Measurements from ENCODE around the gene CREB5. TPM values are rescaled to one million over a fixed set of nuclear protein-coding genes. Genes with fewer than 3 reads are reported as not detected.
A peak's percentile ranks its signal among the peaks of the same experiment; 100 is the strongest.

CREB5 gene
- total and polyA plus RNA-seq, 2 of the 8 experiments (the other 6 are each of a cell fraction or from before 2014, with no cell fraction given) = 2.4 to 2.7 TPM

DNA sequence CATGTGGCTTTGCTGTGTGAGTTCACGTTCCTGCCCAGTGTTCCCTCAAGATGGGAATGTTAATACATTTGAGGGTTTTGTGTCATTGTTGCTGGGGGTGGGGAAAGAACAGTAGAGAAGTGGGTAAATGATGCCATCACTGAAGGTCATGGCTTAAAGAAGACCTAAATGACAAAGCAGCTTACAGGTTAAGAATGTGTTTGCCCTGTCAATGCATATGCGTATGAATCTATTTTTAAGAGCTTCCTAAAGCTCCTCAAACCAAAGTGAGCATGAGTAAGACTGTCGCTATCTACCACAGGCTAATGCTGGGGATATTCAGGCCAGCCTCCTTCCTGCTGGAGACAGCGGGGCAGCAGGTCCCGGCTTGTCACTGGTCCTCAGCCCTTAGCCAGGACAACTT lies 162.9 kb downstream of the CREB5 start:
- Histone ChIP-seq H3K23me2 (ENCODE audit: low read depth, low read length) (no peaks in the 10 kb centered on the region), H2AK5ac (ENCODE audit: low read depth, low read length) (no peak overlapping the region), H3K4me1 (replicated peaks in 1 of 4; ENCODE audit: control insufficient read depth in 3 of 4, insufficient read depth in 4 of 4, low read length in 3 of 4) (peaks cover 2 to 10% (median 4%) of the 10 kb centered on the region in 4 experiments; a peak in 4 of 7 replicates), H3K14ac (ENCODE audit: insufficient read length) (no peak overlapping the region), H3K23ac (ENCODE audit: insufficient read length) (no peak overlapping the region), H3K9ac (replicated peaks in 1 of 4; ENCODE audit: extremely low read depth in 1 of 4, low read depth in 3 of 4, low read length in 3 of 4) (no peak overlapping the region), H3K79me1 (ENCODE audit: low read depth, low read length) (no peaks in the 10 kb centered on the region), H3K27ac (ENCODE audit: low read depth, low read length) (no peak overlapping the region), H4K91ac (replicated peaks; ENCODE audit: insufficient read length, low read length) (no peak overlapping the region), H4K20me1 (replicated peaks in 1 of 2; ENCODE audit: control insufficient read depth in 1 of 2, insufficient read depth in 2 of 2, low read length in 2 of 2) (no peaks in the 10 kb centered on the region), H2BK120ac (replicated peaks; ENCODE audit: low read depth, low read length) (no peak overlapping the region), H3K56ac (replicated peaks; ENCODE audit: insufficient read length, low read depth, low read length) (no peak overlapping the region), H3K79me2 (ENCODE audit: control insufficient read depth in 1 of 2, insufficient read depth in 2 of 2, low read length in 2 of 2) (no peaks in the 10 kb centered on the region), H3K27me3 (replicated peaks in 1 of 4; ENCODE audit: control insufficient read depth in 3 of 4, extremely low read depth in 1 of 4, insufficient read depth in 3 of 4, low read length in 3 of 4) (no peaks in the 10 kb centered on the region), H2AFZ (ENCODE audit: low read length) (no peak overlapping the region; the same call in 1 of the 2 replicates), H3K36me3 (ENCODE audit: control insufficient read depth in 2 of 4, insufficient read depth in 4 of 4, low read length in 3 of 4) (no peaks in the 10 kb centered on the region), H2BK20ac (ENCODE audit: low read length) (0 out of 2 replicates have a peak overlapping the region, but pooled peaks have one; percentile 24), H4K8ac (ENCODE audit: extremely low read depth, insufficient read depth, low read length) (no peak overlapping the region), H2BK15ac (ENCODE audit: low read length) (no peak overlapping the region), H3K4me3 (ENCODE audit: extremely low read depth in 1 of 4, insufficient read depth in 2 of 4, low read depth in 3 of 4, low read length in 4 of 4) (no peak overlapping the region), H2BK5ac (ENCODE audit: low read depth, low read length) (no peak overlapping the region), H3K4me2 (ENCODE audit: insufficient read depth in 1 of 2, low read depth in 2 of 2, low read length in 2 of 2) (no peak overlapping the region), H3K18ac (ENCODE audit: extremely low read depth, low read length) (no peak overlapping the region), H3K4ac (replicated peaks; ENCODE audit: insufficient read length, low read depth, low read length) (no peak overlapping the region), H3K9me3 (ENCODE audit: insufficient read depth in 2 of 2, low read depth in 1 of 2, low read length in 1 of 2) (no peaks in the 10 kb centered on the region), H2BK12ac (ENCODE audit: low read depth, low read length) (peak overlapping the region; percentile 35; the same call in 1 of the 2 replicates), H4K5ac (ENCODE audit: insufficient read length, low read depth, low read length) (no peak overlapping the region)
- CTCF ChIA-PET (ENCODE audit: partially characterized antibody) = interaction anchor here (0.8 to 2.6 kb wide), 3 partner anchors 23 to 276 kb away, joined by 3 to 7 read pairs (median 3); no protein-coding TSS in a partner anchor
- no peak for DNase-seq (ENCODE audit: low read depth in 1 of 2, low spot score in 2 of 2)
- WGBS, 2 experiments (ENCODE audit: extremely low coverage in 1 of 2, insufficient coverage in 1 of 2, insufficient read length in 1 of 2, insufficient replicate concordance in 2 of 2, low coverage in 1 of 2, low lambda C conversion rate in 2 of 2, missing lambda C conversion rate in 1 of 2) = 86% methylated on average over 5 of the region's 5 CpGs; no CpG with 5 or more reads in 1 of the 2 experiments
- POLR2A ChIA-PET (ENCODE audit: partially characterized antibody) = no interaction called here
- TF ChIP-seq, protein P1, sequence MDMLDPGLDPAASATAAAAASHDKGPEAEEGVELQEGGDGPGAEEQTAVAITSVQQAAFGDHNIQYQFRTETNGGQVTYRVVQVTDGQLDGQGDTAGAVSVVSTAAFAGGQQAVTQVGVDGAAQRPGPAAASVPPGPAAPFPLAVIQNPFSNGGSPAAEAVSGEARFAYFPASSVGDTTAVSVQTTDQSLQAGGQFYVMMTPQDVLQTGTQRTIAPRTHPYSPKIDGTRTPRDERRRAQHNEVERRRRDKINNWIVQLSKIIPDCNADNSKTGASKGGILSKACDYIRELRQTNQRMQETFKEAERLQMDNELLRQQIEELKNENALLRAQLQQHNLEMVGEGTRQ (IDR thresholded peaks at IDR 0.05; ENCODE audit: low read length) = no peak
- no peak for TF ChIP-seq TBP (IDR thresholded peaks at IDR 0.05; ENCODE audit: low read depth, low read length)
- FAIRE-seq = no peak
